ENCODE results near the gene FNIP2.

FNIP2 gene

DNA sequence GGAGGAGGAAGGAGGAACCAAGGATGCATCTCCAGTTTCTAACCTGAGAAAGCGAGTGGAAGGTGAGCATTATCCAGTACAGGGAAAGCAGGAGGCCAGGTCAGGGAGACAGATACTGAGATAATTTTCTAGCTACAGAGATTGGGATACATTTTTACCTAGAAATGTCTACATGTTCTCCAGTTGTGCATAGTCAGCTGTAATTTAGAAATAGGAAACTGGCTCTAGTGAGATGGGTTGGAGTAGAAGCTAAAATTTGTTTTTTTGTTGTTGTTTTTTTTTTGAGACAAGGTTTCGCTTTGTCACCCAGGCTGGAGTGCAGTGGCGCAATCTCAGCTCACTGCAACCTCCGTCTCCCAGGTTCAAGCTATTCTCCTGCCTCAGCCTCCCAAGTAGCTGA, 71.3 kb downstream of the FNIP2 start:
- DNase-seq (ENCODE audit: low spot score), result no peak

DNA sequence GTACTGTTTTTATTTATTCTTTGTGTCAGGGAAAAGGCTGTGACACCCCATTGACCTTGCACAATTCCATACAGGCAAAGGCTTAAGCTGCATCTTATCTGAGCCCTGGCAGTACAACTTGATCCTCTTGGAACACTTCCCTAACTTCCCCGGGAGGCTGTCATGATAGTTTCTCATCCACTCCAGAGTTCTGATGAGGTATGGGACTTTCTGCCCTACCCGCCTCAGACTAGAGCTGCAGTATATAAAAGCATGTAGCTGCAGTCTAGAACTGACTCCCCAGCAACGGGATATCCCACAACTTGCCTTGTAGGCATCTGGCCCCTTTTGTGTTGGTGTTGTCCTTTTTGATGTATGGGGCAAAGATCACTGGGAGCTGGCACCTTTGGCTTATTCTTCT, 72.7 kb downstream of the FNIP2 start:
- no peak for DNase-seq (ENCODE audit: low spot score)

DNA sequence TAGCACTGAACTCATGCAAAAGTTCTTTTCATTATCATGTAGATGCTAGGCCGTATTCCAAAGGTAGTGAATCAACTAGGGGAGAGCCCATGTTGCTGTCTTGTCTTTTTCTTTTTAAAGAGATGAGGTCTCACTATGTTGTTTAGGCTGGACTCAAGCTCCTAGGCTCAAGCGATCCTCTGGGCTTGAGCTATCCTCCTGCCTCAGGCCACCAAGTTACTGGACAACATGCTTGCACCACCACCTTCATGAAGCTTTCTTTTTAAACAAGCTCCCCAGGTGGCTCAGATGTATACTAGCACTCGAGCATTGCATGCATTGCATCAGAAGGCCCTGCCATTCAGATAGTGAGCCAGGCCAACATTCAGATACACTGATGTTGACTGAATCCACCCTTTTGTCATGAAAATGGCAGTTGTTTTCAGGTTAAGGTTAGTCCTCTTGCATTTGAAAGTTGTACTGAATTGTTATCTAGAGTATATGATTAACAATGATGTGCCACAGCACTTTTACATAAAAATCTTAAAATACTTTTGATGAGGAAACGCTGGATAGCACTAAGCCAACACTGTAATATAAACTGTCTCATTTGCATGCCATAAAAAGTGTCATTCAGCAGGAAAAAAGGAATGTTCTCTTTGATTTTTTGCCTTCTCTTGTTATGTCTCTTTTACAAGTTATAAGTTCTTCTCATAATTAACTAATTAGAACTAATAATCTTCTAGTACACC, 76.7 kb downstream of the FNIP2 start:
- no peak for DNase-seq (ENCODE audit: low spot score)

DNA sequence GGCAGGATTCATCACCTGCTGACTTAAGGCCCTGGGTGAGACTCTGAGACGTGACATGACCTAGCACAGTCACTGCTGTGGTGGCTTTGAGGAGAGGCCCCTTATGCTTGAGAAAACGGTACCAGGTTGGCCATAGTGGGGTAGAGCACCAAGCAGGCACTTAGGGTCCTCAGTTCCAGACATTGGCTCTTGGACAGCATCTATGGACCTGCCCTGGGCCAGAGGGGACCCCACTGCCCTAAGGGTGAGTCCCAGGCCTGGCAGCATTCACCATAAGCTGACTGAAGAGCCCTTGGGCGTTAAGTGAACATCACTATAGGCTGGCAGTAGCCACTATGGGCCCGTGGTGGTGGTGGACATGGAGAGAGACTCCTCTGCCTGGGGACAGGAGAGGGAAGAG, 78.7 kb downstream of the FNIP2 start:
- DNase-seq (ENCODE audit: low spot score), result no peak

DNA sequence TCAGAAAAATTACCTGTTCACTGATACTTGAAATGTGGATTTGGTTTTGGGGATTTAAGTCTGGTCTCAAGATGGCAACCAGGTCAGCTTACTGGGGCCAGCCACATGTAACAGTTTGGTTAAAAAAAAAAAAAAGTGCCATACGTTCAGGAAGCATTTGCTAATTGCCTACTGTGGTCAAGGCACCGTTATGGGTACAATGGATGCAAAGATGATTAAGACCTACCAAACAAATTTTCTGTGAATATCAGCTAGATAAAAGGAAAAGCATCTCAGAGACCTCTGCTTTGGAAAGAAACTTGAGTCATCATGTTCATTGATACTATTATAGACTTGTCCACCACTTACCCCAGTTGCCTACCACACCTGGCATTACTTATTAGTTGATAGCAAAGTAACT, 80.9 kb downstream of the FNIP2 start:
- DNase-seq (ENCODE audit: low spot score), result no peak

DNA sequence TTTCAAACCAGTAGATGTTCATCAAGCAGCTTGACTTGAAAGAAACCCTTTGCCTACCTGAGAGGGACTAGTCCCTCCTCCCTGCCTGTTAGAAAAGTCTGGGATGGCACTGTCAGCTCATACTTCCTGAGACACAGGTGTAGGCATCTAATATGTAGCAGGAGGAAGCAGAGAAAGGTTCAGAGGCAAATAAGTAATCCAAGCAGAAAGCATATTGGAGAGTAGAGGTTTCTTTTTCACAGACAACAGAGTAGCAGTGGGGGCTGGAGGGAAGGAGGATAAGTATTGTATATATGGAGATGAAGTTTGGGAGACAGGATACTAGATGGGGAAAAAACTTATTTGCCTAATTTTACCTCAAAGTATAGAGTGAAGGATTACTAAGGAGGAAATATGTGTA, 81.5 kb downstream of the FNIP2 start:
- no peak for DNase-seq (ENCODE audit: low spot score)

DNA sequence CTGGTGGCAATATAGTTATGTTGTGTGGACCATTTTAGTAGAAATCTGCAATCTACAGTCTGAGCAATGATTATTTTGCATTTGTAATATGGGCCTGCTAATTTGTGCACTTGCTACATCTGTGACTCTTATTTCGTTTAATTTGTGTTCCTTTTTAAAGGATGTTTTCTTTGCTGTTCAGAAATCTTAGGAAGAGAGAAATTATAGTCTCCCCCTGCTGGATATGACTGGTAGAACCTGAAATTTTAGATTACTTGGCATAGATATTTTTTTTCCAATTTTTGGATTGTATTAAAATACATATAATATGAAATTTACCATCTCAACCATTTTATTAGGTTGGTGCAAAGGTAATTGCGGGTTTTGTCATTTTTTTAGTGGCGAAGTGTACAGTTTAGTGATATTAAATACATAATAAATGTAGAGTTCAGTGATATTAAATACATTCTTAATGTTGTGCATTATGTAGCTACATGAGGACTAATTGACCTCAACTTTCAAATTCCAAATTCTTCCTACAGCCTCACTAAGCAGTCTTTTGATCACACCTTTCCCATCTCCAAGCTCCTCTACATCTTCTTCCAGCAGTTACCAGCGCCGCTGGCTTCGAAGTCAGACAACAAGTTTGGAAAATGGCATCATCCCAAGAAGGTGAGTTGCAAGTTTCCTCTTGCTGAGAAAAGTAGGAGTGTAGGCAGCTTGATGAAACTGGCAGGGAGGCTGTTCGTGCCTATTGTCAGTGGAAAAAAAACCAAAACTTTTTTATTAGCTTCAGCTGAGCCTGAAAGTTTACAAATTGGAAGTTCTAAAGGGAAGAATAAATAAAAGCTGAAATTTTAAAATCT, 82.2 kb downstream of the FNIP2 start:
- no peak for DNase-seq (ENCODE audit: low spot score)

DNA sequence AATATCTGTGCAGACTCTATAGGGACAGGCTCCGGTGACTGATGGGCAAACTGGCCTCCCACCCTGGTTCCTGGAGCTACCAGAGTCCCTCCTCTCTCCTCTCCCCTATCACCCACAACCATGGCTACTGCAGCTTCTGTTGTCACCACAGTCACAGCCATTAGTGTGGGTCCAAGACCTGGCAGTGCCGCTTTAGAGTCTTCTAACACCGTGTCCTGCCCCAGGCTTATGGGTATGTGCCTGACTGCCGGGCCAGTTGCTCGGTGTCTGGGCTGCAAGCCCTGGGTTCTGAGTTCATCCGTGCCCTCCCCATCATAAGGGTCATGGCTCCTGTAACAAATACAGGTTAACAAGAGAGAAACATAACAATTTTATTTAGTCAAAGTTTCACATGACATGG, 85.4 kb downstream of the FNIP2 start:
- DNase-seq (ENCODE audit: low spot score), result no peak

DNA sequence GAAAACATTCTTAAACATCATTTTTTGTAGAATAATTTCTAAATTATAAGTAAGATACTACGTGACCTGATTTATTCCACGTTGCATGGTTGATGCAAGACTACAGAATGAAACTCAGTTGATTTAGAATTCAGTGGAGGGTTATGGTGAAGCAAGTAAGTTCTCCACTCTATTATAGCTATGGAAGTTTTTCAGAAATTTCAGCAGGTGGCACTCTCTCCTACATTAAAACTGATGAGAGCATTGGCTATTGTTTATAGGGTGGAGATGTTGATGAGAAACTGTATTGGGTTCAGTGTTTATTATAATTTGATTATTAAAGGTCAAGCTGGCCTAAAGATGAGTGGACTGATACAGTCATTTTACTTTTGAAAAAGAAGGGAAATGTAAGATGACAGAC, 88.0 kb downstream of the FNIP2 start:
- no peak for DNase-seq (ENCODE audit: low spot score)

DNA sequence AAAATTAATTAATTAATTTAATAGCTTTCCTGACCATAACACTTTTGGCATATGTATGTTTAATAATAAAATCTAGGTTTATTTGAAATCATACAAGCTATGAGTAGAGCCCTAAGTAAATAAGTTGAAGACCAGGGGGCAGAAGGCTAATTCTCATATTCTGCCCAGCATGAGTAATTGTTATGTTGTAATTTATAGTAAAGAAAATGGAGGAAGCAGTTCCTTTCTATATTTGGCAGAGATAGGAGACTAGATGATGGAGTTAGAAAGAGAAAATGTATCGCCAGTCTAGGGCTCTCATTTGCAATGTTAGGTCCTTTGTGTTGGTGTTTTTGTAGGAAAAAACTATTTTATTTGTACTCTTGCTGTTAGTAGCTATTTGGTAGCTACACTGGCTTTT, 89.1 kb downstream of the FNIP2 start:
- no peak for DNase-seq (ENCODE audit: low spot score)

DNA sequence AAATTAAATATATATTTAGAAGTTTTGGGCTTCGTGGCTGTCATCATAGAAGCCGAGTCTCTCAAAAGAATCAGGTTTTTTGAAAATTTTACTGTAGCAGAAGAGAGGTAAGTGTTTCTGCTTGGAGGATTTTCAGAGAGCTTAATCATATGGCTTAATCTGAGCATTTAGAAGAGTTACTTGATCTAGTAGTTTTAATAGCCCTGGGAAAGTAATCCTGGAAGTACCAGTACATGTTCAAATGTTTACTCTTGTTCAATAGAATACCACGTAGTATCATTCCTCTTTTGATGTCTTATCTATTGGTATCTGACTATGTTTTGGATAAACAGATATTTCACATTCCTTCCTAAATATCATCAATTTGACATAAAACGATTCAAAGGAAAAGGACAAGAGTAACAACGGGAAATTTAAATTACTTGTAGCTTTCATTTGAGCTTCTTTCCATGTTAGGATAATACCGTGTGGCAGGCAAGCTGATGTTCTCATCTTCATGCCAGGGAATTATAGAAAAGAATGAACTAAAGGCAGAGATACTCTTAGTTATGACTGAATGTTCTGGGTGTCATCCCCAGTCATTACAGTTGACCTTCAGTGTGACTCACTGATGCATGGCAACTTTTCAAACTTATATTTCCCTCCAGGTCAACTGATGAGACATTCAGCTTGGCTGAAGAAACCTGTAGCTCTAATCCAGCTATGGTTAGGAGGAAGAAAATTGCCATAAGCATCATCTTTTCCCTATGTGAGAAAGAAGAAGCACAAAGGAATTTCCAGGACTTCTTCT, 89.8 kb downstream of the FNIP2 start:
- DNase-seq (ENCODE audit: low spot score), result no peak

DNA sequence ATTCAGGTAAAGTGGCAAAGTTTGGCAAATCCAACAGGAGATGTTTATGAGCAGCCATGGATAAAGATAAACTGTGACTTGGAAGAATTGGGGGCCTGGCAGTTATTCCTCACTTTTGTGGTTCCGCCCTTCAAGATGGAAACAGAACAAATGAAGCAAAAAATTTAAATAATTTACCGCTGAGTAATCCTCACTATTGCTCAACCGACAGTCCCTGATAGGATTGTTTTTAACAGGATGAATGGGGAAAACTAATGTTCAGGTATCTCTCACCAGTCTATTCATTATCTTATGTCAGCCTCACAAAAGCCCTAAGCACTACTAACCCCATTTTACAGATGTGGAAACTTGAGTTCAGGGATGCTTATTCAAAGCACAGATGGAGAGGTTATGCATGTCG, 90.8 kb downstream of the FNIP2 start:
- DNase-seq (ENCODE audit: low spot score), result no peak

DNA sequence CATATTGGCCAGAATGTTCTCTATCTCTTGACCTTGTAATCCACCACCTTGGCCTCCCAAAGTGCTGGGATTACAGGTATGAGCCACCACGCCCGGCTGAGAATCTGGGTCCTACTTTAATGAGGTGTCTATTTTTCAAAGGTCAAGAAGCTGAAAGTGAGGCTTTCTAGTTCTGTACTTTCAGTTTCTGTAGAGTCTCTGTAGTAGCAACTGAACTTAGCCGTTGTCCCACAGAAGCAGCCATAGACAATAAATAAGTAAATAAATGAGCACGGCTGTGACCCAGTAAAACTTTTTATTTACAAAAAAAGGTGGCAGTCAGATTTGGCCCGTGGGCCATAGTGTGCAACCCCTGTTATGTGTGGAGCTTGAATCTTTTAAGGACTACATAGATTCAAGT, 92.0 kb downstream of the FNIP2 start:
- DNase-seq (ENCODE audit: low spot score), result no peak

DNA sequence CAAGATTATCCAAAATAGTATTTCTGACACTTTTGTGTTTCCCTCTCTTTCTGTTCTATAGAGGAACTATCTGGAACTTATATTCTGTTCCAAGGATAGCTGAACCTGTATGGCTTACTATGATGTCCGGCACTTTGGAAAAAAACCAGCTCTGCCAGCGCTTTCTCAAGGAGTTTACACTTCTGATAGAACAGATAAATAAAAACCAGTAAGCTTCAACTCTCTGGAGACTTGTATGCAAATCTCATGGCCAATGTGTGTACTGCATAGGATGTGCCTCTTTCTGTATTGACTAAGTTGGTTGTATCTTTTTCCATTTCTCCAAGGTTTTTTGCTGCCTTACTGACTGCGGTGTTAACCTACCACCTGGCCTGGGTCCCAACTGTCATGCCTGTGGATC, 92.5 kb downstream of the FNIP2 start:
- DNase-seq (ENCODE audit: low spot score), result no peak

DNA sequence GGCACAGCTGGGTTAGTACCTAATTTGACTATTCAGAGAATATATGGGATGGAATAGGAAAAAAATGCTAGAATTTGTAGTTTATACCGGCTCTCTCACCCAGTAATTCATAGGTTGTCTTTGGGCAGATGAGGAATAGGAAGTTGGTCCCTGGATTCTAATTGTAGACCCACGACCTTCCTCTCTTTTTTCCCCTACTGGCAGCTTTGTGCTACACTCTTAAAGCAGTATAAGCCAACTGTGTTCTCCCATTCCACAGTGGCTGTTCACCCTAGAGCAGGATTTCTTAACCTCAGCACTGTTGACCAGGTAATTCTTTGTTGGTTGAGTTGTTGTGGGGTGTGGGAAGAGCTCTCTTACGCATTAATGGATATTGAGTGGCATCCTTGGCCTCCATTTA, 92.9 kb downstream of the FNIP2 start:
- no peak for DNase-seq (ENCODE audit: low spot score)

DNA sequence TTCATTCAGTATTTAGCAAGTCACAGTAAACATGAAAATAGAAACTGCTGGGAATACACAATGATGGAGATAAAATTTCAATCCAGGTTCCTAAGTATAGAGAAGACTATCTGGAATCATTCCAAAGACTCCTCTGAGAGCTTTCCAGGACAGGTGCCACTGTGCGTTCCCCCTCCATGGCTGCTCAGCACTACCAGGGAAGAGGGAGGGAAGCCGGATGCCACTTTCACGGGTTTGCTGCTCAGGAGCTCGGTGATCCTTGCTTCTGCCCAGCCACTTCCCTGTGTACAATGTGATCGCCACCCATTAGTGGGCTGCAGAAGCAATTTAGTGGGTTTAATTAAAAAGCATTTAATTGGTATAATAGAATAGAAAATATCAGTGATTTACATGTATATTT, 94.5 kb downstream of the FNIP2 start:
- DNase-seq (ENCODE audit: low spot score), result no peak

DNA sequence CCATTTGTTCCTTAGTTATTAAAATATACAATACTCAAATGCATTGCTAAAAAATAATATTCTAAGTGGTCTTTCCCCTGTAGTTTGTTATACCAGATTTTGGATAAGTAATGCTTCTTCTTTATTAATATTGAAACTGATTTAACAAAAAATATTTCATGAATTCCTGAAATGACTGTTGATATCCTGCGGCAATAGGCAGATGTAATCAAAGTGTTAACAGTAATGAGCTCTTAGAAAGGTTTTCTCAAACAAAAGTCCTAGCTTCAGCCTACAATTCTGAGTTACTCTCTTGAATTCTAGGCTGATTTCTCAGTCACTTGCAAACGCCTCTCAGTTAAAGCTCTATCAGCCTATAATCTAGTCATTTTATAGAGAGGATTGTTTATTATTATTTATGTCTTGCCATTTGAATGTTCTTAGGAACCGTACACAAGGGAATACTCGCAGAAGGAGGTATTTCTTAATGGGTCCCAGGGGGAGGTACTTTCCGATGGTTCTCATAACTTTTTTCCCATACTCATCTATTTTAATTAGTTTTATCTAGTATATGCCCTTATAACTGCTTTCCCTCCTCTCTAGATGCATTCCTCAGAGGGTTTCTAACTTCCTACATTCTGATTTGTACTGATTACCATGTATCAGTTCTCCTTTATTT, 96.8 kb downstream of the FNIP2 start:
- DNase-seq (ENCODE audit: low spot score), result no peak

DNA sequence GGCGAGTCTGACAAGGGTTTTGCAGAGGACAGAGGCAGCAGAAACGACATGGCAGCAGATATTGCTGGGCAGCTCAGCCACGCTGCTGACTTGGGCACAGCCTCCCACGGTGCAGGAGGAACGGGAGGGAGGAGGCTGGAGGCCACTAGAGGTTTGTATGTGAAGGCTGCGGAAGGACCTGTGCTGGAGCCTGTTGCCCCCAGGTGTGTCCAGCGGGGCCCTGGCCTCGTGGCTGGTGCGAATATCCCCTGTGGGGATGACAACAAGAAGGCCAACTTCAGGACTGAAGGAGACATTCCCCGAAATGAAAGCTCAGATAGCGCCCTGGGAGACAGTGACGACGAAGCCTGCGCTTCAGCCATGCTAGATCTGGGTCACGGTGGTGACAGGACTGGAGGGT, 100.2 kb downstream of the FNIP2 start:
- DNase-seq (ENCODE audit: low spot score), result no peak

DNA sequence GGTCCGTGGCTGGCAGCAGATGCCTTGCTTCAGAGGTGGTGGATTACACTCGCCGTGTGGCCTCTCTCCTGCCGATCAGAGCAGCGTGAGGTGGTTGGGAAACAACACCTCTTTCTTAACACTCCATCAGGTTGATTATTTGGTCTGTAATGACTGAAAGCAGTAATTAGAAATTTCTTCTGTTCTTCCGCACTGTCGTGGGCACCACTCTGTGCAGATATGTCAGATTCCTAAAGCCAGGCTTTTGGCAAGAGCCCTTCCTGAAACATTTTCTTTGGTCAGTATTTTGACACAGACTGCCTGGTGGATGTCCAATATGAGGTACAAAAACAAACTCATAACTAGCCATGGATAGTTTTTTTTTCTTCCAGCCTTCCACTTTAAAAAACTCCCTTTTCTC, 100.9 kb downstream of the FNIP2 start:
- DNase-seq (ENCODE audit: low spot score), result no peak

DNA sequence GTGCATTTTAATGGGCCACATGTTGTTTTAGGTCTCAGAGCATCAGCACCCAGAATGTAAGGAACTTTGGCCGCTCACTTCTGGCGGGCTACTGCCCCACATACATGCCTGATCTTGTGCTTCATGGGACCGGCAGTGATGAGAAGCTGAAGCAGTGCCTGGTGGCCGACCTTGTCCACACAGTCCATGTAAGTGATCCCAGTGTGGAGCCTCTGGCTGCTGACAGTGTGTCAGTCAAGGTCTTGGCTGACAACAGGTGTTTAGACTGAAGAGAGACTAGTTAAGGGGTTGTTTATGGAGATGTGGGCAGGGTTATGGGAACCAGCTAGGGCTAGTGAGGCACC, 101.4 kb downstream of the FNIP2 start:
- DNase-seq (ENCODE audit: low spot score), result no peak

DNA sequence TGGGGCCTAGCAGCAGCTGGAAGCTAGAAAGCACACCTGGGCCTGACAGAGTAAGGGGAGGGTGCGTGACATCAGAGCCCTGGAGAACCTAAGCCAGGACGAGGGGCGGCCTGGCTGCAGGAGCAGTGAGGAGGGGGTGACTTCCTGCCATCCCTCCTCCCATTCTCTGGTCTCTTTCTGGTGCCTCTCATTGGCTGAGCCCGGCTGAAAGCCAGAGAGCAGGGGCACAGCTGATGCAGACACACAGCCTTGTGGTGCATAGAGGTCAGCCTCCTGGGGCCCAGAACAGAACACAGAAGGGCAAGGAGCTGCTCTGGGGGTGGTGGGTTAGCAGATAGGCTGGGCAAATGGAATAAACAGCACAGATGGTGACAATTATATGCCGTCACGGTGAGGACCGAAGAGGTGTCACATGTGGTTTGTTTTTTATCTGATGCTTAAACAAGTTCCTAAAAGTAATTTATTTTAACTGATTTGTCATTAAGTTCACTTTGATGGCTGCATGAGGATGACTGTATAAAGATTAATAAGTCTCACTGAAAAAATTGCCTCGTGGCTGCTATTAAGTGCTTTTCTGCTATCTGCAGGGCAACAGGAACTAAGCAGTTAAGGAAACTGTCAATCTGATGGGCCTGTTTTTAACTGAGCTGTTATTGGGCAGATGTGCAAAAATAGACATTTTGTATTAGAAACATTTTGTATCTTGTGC, 102.0 kb downstream of the FNIP2 start:
- DNase-seq (ENCODE audit: low spot score), result no peak

DNA sequence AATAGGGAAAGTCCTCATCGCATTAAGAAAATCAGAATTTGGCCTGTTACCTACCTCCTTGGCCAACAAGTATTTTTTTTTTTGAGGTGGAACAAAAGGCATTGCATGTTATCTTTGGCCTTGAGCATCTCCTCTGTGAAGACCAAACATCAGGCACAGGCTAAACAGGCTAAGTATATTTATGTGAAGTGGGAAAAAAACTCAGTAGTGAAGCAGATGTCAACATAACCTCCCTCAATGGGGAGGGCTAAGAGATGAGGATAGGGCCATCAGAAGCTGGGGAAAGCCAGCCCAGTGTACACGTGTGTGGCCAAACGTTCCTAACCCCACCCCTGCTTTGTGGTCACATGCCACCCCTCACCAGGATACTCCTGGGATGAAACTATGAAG, 102.5 kb downstream of the FNIP2 start:
- no peak for DNase-seq (ENCODE audit: low spot score)

All from CD4-positive, alpha-beta T cell treated with Interleukin-6 at 100 ng/mL for 8 hours (primary cell).